H9 (cell line): ENCODE measurements around the gene KLF11. TPM values are rescaled to one million over a fixed set of nuclear protein-coding genes. Genes with fewer than 3 reads are reported as not detected.

ENCODE experiments used
- DNase-seq: peaks from one replicate; pipeline ENCODE4 v3.0.0-alpha.2; 2017
- H2AFZ ChIP-seq: one replicate; pipeline ENCODE4 v1.6.1; 2013; ENCODE audit warnings: mild to moderate bottlenecking, low read length, control low read depth, moderate library complexity
- H2AK5ac ChIP-seq: 2 replicates; pipeline ENCODE4 v1.6.1; 2013; ENCODE audit warnings: low read length, control low read depth, mixed read lengths; ENCODE audit not compliant: insufficient read length
- H2BK120ac ChIP-seq: one replicate; pipeline ENCODE4 v1.6.1; 2013; ENCODE audit warnings: low read depth, mild to moderate bottlenecking, low read length, control low read depth, inconsistent platforms; ENCODE audit not compliant: poor library complexity, severe bottlenecking
- H2BK12ac ChIP-seq: 2 replicates; pipeline ENCODE4 v1.6.1; 2013; ENCODE audit warnings: low read length, control low read depth, mixed read lengths, low read depth; ENCODE audit not compliant: insufficient read length
- H2BK15ac ChIP-seq: 2 replicates; pipeline ENCODE4 v1.6.1; 2013; ENCODE audit warnings: low read depth, low read length, control low read depth
- H2BK20ac ChIP-seq: one replicate; pipeline ENCODE4 v1.6.1; 2013; ENCODE audit warnings: low read depth, mild to moderate bottlenecking, low read length, control low read depth, inconsistent platforms; ENCODE audit not compliant: poor library complexity, severe bottlenecking
- H2BK5ac ChIP-seq: 2 replicates; pipeline ENCODE4 v1.6.1; 2013; ENCODE audit warnings: low read length, control low read depth, mixed read lengths; ENCODE audit not compliant: insufficient read length
- H3K14ac ChIP-seq: 2 replicates; pipeline ENCODE4 v1.6.1; 2013; ENCODE audit warnings: low read length, control low read depth; ENCODE audit not compliant: insufficient read depth
- H3K18ac ChIP-seq: 2 replicates; pipeline ENCODE4 v1.6.1; 2013; ENCODE audit warnings: low read depth, mild to moderate bottlenecking, mixed read lengths, low read length, control low read depth; ENCODE audit not compliant: insufficient read length
- H3K23ac ChIP-seq: 2 replicates; pipeline ENCODE4 v1.6.1; 2013; ENCODE audit warnings: low read length, control low read depth, mixed read lengths, low read depth; ENCODE audit not compliant: insufficient read length
- H3K23me2 ChIP-seq: 2 replicates; pipeline ENCODE4 v1.6.1; 2013; ENCODE audit warnings: low read depth, mild to moderate bottlenecking, mixed read lengths, low read length, control low read depth; ENCODE audit not compliant: insufficient read length, poor library complexity, severe bottlenecking
- H3K27ac ChIP-seq: 2 replicates; pipeline ENCODE4 v1.5.1; 2013; ENCODE audit warnings: low read length, control low read depth, mixed read lengths, low read depth; ENCODE audit not compliant: insufficient read length
- H3K27me3 ChIP-seq: 2 replicates; pipeline ENCODE4 v1.6.1; 2013; ENCODE audit warnings: low read length, control low read depth, inconsistent platforms; ENCODE audit not compliant: insufficient read depth
- H3K4ac ChIP-seq: 2 replicates; pipeline ENCODE4 v1.6.1; 2013; ENCODE audit warnings: low read depth, mild to moderate bottlenecking, control low read depth, inconsistent platforms, low read length, moderate library complexity
- H3K4me1 ChIP-seq: 2 replicates; pipeline ENCODE4 v1.6.1; 2013; ENCODE audit warnings: low read length, control low read depth, inconsistent platforms; ENCODE audit not compliant: insufficient read depth
- H3K4me2 ChIP-seq: 2 replicates; pipeline ENCODE4 v1.6.1; 2013; ENCODE audit warnings: low read length, control low read depth, mixed read lengths; ENCODE audit not compliant: insufficient read length, insufficient read depth
- H3K56ac ChIP-seq: 2 replicates; pipeline ENCODE4 v1.6.1; 2013; ENCODE audit warnings: low read depth, mild to moderate bottlenecking, mixed read lengths, low read length, control low read depth; ENCODE audit not compliant: insufficient read length
- H3K79me1 ChIP-seq: 2 replicates; pipeline ENCODE4 v1.6.1; 2013; ENCODE audit warnings: low read depth, mild to moderate bottlenecking, moderate library complexity, low read length, control low read depth, inconsistent platforms; ENCODE audit not compliant: insufficient read depth, poor library complexity, severe bottlenecking
- H3K79me2 ChIP-seq: 2 replicates; pipeline ENCODE4 v1.6.1; 2013; ENCODE audit warnings: low read length, control low read depth, inconsistent platforms; ENCODE audit not compliant: insufficient read depth
- H3K9ac ChIP-seq: 2 replicates; pipeline ENCODE4 v1.6.1; 2013; ENCODE audit warnings: low read length, control low read depth, mixed read lengths; ENCODE audit not compliant: insufficient read length; ENCODE audit errors: extremely low read depth
- H3K9me3 ChIP-seq: one replicate; pipeline ENCODE4 v1.6.1; 2013; ENCODE audit warnings: low read depth, low read length, inconsistent platforms; ENCODE audit not compliant: control insufficient read depth
- H3T11ph ChIP-seq: one replicate; pipeline ENCODE4 v1.6.1; 2013; ENCODE audit warnings: mild to moderate bottlenecking, low read length, control low read depth, inconsistent platforms
- H4K20me1 ChIP-seq: one replicate; pipeline ENCODE4 v1.6.1; 2013; ENCODE audit not compliant: control insufficient read depth, insufficient read length, insufficient read depth
- H4K5ac ChIP-seq: 2 replicates; pipeline ENCODE4 v1.6.1; 2013; ENCODE audit warnings: low read depth, mild to moderate bottlenecking, mixed read lengths, low read length, control low read depth; ENCODE audit not compliant: insufficient read length
- H4K8ac ChIP-seq: replicated peaks from 2 replicates; pipeline ENCODE4 v1.6.1; 2013; ENCODE audit warnings: low read length, control low read depth, mixed read lengths, low read depth; ENCODE audit not compliant: insufficient read length
- H4K91ac ChIP-seq: 2 replicates; pipeline ENCODE4 v1.6.1; 2013; ENCODE audit warnings: low read depth, mild to moderate bottlenecking, moderate library complexity, mixed read lengths, low read length, control low read depth; ENCODE audit not compliant: insufficient read length
- H3K27ac Mint-ChIP-seq, 3 experiments: 2 replicates in 2 of 3; 3 replicates in 1 of 3; pipeline ENCODE4 v1.8.0; 2020 to 2021; ENCODE audit warnings: mixed read lengths in 3 of 3, mild to moderate bottlenecking in 1 of 3, moderate library complexity in 1 of 3
- H3K27me3 Mint-ChIP-seq: 2 replicates; pipeline ENCODE4 v1.8.0; 2021; ENCODE audit warnings: low read depth, mild to moderate bottlenecking, moderate library complexity, mixed read lengths
- H3K36me3 Mint-ChIP-seq, 3 experiments: 2 replicates in 2 of 3; 3 replicates in 1 of 3; pipeline ENCODE4 v1.8.0; 2020 to 2021; ENCODE audit warnings: low read depth in 3 of 3, mixed read lengths in 3 of 3; ENCODE audit not compliant: insufficient read depth in 1 of 3
- H3K4me1 Mint-ChIP-seq, 2 experiments: 2 replicates each; pipeline ENCODE4 v1.8.0; 2020; ENCODE audit warnings: mixed read lengths in 2 of 2
- H3K4me3 Mint-ChIP-seq, 2 experiments: 2 replicates in 1 of 2; 3 replicates in 1 of 2; pipeline ENCODE4 v1.8.0; 2020 to 2021; ENCODE audit warnings: mild to moderate bottlenecking in 2 of 2, mixed read lengths in 2 of 2, moderate library complexity in 1 of 2
- H3K9me3 Mint-ChIP-seq, 2 experiments: 2 replicates in 1 of 2; 3 replicates in 1 of 2; pipeline ENCODE4 v1.8.0; 2020; ENCODE audit warnings: mild to moderate bottlenecking in 2 of 2, mixed read lengths in 2 of 2, moderate library complexity in 1 of 2
- CTCF ChIP-seq: fragments of 200-600 bp; sonication (generic); conservative IDR thresholded peaks from 3 replicates; pipeline ENCODE4 v1.8.0; 2021; ENCODE audit warnings: antibody characterized with exemption, mild to moderate bottlenecking
- WGBS: extraction: QIAGEN DNeasy Blood & Tissue Kit; methylation state at CpG from one replicate; pipeline ENCODE4 v1.1.7; 2013; ENCODE audit warnings: missing lambda C conversion rate, low lambda C conversion rate, mixed read lengths; ENCODE audit not compliant: insufficient read length; ENCODE audit errors: extremely low coverage; 5-methylcytosine and 5-hydroxymethylcytosine counted together
- total RNA-seq: library from RNA; stranded (reverse); gene quantifications from 2 replicates; pipeline ENCODE4 v1.2.1, GENCODE V29; 2021

The KLF11 gene
- total RNA-seq, 1 experiment from 2014 or later, result 15.5 TPM

GRCh38 chr2:10079870-10080535 is 36.7 kb downstream of the KLF11 start, which contains the start of gene CYS1:
Gene CYS1, minus strand, starts transcription at chr2:10080411. Its CDS starts 188 bp downstream, at chr2:10080223.
- peaks cover 88% of the 10 kb centered on the region for H3K27me3 Mint-ChIP-seq
- H2BK5ac ChIP-seq, result no peak within 1 kb of the TSS
- H3K4ac ChIP-seq, result no peak within 1 kb of the TSS
- no peak within 1 kb of the TSS for H3K23ac ChIP-seq
- no peaks in the 10 kb centered on the region for H3K79me2 ChIP-seq
- H2BK120ac ChIP-seq, result no peak within 1 kb of the TSS
- no peak within 1 kb of the TSS for H4K5ac ChIP-seq
- no peak within 1 kb of the TSS for H2BK15ac ChIP-seq
- no peaks in the 10 kb centered on the region; a peak in 1 of 7 replicates for H3K36me3 Mint-ChIP-seq
- H3K4me3 Mint-ChIP-seq, result peak within 1 kb of the TSS; percentile 58 to 82
- TF ChIP-seq CTCF, result no peak; the same call in 2 of the 3 replicates
- H2BK20ac ChIP-seq, result no peak within 1 kb of the TSS
- H2AFZ ChIP-seq, result no peak within 1 kb of the TSS
- H3K4me1 ChIP-seq, result no peaks in the 10 kb centered on the region; the same call in 1 of the 2 replicates
- no peak within 1 kb of the TSS for H3K18ac ChIP-seq
- no peaks in the 10 kb centered on the region for H4K20me1 ChIP-seq
- H2BK12ac ChIP-seq, result no peak within 1 kb of the TSS
- H3K79me1 ChIP-seq, result no peaks in the 10 kb centered on the region
- H4K8ac ChIP-seq, result no peak within 1 kb of the TSS
- no peak within 1 kb of the TSS for H3K14ac ChIP-seq
- H3K27ac ChIP-seq, result no peak within 1 kb of the TSS
- no peak within 1 kb of the TSS for H3K9ac ChIP-seq
- peak within 1 kb of the TSS; percentile 58 for H3K4me2 ChIP-seq
- no peak within 1 kb of the TSS for H2AK5ac ChIP-seq
- peak; percentile 59 for DNase-seq
- peaks cover 8% of the 10 kb centered on the region for H3K23me2 ChIP-seq
- peaks cover 7 to 27% of the 10 kb centered on the region in 2 experiments for H3K4me1 Mint-ChIP-seq
- H4K91ac ChIP-seq, result no peak within 1 kb of the TSS
- H3K27me3 ChIP-seq, result peaks cover 9% of the 10 kb centered on the region; the same call in 1 of the 2 replicates
- H3K56ac ChIP-seq, result no peak within 1 kb of the TSS
- no peak within 1 kb of the TSS for H3T11ph ChIP-seq
- H3K9me3 ChIP-seq, result no peaks in the 10 kb centered on the region
- no CpG with 5 or more reads among the region's 98 CpGs for WGBS
- H3K27ac Mint-ChIP-seq, result no peak within 1 kb of the TSS
- no peaks in the 10 kb centered on the region for H3K9me3 Mint-ChIP-seq
